Stimulated activated CD8-positive, alpha-beta memory T cell treated with anti-CD3 and anti-CD28 coated beads, Interleukin-4, amount 100 ng/mL, for 48 hours (primary cell): ENCODE data around the gene BTNL2.
"Not testable (repeated sequence)": the region's sequence is repeated elsewhere in the genome, so short reads cannot be mapped to it uniquely, and the experiment has no call there.

Source experiments
- DNase-seq: peaks from one replicate; pipeline ENCODE4 v3.0.0-alpha.2; 2020

The BTNL2 gene

GRCh38 chr6:32359225-32359624, 47.8 kb downstream of the BTNL2 start:
- DNase-seq: not testable (repeated sequence)

GRCh38 chr6:32358548-32358947, 48.4 kb downstream of the BTNL2 start:
- DNase-seq: not testable (repeated sequence)

- DNase-seq: no peak
Observed at GRCh38 chr6:32355018-32355417, 52.0 kb downstream of the BTNL2 start.

- DNase-seq: no peak
Observed at GRCh38 chr6:32353348-32353747, 53.6 kb downstream of the BTNL2 start.
